NCI-H2081 (cell line): ENCODE measurements around the gene SCO2.
A peak's percentile ranks its signal among the peaks of the same experiment; 100 is the strongest.

ENCODE experiments used
- DNase-seq, 2 experiments: peaks; one replicate each; lab custom pipeline; 2025; lab: John Stamatoyannopoulos, UW

The SCO2 gene, protein sequence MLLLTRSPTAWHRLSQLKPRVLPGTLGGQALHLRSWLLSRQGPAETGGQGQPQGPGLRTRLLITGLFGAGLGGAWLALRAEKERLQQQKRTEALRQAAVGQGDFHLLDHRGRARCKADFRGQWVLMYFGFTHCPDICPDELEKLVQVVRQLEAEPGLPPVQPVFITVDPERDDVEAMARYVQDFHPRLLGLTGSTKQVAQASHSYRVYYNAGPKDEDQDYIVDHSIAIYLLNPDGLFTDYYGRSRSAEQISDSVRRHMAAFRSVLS

DNA sequence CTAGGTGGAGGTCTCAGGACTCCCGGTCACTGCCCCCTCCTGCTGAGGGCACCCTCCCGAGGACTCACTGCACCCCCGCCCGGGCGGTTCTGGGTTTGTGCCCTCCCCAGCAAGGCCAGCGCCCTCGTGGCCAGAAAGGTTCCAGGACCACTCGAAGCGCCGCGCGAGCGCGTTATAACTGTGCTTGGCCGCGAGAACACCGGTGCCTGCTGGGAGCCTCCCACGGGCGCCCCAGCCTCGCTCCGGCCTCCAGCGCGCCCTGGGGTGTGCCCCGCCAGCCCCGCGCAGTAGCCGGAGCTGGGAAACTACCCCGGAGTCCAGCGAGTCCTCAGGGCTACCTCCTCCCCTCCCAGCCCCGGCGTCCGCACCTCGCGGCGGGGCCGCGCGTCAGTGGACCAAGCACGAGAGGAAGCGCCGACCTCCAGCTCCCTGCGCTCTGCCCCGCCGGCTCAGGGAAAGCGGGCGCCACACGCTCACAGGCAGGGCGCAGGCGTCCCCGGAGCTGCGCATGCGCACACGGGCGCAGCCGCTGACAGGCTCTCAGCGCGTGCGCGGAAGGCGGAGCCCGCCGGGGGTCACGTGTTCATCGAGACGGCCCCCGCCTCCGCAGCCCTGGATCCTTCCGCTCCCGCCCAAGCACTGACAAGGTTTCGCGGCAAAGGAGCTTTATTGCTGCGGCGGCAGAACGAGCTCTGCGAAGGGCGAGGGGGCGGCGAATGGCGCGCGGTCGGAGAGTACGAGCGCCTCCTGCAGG is at the start of gene SCO2:
SCO2 (minus strand) TSS at position 495 of the 754 bp plus-strand sequence. CDS start 1,187 bp downstream, outside the sequence.
- DNase-seq = peak; percentile 94

DNA sequence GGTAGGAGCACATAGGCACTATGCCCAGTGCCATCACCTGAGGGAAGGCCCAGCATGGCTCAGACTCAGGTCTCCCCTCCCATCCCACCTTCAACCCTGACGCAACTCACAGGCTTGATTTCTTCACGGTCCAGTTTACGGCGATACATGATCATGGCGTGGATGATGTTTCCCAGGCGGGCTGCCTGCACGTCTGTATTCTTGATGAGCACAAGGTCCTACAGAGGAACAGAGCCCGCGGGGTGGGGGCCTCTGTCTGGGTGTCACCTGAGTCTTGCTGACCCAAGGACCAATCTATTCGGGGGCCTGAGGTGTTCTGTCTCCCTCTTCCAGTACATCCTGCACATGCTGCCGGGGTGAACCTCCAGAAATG is 49.0 kb upstream of the SCO2 start:
- no peak for DNase-seq

DNA sequence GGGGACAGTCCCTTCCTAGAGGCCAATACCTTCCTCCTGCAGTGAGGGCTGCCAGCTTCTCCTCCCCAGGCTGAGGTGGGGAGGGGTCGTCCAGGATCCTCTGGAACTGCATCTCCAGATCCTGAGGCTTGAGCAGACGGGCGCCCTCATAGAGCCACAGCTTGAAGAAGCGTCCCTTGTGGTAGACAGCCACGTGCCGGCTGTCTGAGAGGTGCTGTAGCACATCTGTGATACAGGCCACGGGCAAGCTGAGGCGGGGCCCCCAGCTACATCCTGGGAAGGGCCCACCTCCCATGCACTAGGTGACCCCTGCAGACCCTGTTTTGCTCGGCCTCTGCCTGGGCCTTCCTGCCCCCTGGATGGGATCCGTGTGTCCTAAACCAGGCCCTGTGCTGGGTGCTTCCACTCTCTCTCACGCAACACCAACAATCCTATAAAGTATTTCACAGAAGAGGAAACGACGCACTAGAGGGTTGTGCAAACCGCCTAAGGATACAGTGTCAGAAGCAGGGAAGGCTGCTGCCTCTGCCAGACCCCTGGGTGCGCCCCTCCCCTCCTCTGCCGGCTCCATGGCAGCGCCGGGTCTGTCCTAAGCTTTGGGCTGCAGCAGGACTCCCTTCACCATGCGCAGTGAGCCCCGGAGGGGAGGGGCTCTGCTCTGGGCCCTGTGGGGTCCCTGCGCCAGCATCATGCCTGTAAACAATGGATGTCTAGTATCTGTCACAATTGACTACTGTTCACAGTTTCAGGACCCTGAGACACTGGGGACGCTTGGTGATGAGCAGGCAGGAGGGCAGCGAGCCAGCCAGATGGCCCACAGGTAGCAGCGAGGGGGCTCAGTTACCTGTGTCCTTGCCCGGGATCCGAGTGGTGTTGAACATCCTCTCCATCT is 48.3 kb upstream of the SCO2 start:
- no peak for DNase-seq

DNA sequence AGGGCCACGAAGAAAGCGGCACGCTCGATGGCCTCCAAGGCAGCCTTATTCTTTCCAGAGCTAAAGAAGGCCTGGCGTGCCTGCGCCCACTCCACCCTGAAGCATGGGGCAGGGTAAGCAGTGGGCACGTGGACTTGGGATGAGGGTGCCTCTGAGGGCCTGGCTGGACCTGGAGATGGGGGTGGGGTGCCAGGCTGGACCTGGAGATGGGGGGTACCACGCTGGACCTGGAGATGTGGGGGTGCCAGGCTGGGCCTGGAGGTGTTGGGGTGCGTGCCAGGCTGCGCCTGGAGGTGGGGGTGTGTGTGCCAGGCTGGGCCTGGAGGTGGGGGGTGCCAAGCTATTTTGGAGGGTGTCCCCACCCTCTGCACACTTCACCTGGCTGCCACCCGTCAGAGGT is 47.6 kb upstream of the SCO2 start:
- DNase-seq = no peak

DNA sequence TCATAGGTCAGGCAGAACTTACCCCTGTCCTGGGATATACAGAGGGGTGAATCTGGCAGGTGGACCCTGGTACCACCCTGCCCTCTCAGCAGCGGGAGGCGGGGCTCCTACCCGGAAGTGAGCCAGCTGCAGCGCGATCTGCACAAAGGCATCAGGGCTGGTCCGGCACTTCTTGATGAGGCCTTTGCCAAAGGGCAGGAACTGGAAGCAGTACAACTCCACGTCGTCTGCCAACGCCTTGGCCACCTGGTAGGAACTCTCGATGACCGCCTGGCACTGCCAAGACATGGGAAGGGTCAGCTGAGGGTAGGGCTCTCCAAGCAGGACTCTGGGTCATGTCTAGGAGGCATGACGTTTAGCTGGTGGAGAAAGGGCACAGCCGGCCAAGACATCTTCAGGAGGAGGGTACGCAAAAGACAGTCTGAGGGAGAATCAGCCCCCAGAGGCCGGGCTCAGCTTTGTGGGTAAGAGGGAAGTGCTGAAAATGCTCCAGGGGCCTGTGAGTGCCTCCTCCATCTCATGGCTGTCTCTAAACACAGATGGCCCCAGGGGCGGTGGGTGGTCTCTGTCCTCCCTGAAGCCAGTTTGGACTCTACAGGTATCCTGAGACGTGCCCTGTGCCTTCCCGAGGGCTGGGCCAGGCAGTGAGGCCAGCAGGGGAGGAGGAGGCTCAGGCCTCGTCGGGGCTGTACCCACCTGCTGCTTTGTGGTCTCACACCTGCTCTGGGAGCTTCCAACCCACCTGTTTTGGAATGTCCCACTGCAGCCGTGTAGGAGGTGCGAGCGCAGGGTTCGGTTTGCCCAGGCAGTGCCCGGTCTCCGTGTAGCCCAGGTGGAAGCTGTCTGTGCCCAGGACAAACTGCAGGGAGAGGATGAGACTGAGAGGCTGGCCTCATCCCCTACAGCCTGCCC is 46.1 kb upstream of the SCO2 start:
- no peak for DNase-seq

DNA sequence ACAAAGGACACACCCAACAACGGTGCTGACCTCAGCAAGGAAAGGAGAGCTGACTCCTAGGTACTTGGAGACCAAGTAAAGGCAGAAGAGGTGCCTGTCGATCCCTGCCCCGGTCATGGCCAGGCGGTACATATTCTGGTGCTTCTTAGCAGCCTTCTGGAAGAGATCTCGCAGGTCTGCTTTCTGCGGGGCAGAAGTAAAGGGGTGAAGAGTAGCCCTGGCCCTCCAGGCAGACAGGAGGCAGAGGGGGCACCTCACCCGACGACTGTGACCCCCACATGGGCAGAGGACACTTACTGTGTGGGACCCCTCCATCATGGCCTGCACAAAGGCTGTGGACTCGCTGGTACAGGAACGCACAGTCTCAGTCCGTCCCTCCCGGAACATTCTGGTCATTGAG is 45.5 kb upstream of the SCO2 start:
- DNase-seq = no peak

DNA sequence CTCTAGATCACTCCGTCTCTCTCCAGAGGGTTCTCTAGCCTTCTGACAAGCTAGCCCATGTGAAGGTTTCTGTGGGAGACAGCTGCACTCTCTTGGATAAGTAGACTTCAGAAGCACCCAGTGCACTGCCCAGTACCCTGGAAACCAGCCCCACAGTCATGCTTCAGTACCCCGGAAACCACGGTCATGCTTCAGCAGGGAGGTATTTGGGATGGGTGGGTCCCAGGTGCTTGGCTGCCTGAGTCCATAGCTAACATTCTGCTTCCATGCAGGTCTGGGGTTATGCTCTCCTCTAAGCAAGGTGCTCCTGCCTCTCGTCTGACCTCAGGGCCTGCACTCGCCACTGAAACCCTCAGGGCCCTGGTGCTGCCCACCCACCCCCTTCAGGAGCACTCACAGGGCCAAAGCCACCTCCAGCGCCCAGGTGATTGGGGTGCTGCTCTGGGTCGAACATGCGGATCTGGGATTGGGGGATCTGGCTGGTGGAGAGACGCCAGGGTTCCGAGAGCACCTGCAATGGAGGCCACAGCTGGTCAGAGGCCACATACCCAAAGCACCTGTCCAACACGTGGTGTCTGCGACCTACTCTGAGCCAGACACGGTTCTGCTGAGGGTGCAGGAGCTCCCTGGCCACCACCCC is 44.6 kb upstream of the SCO2 start:
- DNase-seq = no peak

DNA sequence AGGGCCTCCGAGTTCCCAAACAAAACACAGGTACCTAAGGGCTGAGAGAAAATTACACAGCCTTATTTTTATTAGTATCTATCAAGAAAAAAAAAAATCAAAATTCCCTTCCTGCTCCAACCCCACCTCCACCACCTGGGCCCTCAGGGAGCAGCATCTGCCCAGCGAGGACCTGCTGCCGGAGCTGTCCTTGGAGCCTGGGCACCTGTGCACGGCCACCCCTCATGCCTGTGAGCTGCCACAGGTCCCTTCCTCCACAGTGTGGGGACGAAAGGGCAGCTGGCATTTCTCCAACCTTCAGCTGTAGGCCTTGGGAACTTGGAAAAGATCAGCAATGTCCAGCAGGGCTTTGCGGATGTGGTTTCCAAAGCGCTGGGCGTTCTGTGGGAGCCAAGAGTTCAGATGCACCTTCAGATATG is 43.7 kb upstream of the SCO2 start:
- no peak for DNase-seq

DNA sequence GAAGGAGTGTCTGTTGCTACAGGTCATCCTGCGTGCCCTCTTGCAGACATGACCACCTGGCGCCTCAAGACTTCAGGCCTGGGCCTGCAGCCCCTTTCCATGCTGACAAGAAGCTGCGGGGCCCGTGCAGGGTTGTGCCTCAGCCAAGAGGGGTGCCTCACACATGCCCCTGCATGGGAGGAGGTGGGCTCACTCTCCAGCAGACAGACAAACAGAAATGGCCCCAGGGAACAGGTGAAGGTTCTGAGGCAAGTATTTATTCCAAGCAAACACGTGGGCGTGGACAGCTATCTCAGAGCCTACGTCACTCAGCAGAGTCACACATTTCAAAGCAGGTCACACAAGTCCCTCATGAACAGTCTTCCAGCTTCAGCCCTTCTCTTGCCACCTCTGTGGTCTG is 43.2 kb upstream of the SCO2 start:
- DNase-seq = no peak

DNA sequence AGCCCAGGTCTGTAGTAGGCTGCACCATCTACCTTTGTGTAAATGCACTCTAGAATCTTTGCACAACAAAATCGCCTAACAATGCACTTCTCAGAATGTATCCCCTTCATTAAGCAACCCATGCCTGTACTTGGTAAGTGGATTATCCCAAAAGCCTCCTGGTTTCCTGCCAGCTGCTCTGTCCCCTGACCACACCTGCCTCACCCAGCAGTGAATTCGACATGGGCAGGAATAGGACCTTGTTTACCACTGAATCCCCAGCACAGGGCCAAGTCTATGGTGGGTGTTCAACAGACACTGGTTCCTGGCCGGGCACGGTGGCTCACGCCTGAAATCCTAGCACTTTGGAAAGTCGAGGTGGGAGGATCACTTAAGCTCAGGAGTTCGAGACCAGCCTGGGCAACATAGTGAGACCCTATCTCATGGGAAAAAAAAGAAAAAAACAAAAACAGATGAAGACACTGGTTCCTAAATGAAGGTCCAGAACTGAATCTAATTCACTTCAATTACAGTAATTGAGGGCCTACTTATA is 42.4 kb upstream of the SCO2 start:
- DNase-seq = no peak

DNA sequence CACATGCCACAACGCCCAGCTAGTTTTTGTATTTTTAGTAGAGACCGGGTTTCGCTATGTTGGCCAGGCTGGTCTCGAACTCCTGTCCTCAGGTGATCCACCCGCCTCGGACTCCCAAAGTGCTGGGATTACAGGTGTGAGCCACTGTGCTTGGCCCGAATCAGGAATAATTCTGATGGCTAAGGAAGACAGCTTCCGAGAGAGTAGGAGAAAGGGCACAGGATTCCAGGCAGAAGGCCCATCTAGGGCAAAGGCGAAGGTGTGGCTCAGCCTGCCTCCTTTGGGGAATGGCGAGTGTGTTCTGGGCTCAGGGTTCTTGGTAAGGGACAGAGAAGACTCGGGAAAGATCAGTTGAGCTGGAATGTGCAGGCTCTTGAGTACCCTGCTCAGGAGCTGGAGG is 38.9 kb upstream of the SCO2 start:
- DNase-seq = no peak

DNA sequence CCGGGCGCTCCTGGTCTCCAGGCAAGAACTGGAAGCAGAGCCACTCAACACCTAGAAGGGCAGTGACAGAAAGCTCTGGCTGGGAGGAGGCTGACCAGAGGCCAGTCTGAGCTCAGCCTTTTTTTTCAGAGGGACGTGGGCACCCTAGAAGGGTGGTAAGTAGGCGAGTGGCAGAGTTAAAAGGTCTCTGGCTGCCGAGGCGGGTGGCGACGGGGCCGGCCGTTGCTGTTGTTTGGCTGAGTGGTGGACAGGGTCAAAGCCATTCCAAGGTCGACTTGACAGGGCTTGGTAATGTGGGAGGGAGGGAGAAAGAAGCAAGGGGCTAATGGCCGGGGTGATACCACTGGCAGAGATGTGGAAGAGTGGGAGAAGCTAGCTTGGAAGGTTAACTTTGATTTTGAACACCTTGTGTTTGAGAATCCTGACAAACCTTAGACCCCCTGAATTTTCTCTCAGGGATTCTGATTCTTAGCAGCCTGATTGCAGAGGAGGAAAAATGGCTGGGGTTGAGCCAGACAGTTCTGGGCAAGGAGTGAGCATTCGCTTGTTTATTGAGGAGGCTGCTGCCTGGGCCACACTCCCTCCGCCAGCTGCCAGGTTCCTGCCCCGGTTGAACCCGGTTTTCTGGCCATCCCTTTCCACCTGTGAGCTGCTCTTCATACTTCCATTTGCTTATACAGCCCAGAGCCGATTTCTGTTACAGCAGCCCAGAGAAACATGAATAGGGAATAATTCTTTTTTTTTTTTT is 38.2 kb upstream of the SCO2 start:
- DNase-seq = no peak

DNA sequence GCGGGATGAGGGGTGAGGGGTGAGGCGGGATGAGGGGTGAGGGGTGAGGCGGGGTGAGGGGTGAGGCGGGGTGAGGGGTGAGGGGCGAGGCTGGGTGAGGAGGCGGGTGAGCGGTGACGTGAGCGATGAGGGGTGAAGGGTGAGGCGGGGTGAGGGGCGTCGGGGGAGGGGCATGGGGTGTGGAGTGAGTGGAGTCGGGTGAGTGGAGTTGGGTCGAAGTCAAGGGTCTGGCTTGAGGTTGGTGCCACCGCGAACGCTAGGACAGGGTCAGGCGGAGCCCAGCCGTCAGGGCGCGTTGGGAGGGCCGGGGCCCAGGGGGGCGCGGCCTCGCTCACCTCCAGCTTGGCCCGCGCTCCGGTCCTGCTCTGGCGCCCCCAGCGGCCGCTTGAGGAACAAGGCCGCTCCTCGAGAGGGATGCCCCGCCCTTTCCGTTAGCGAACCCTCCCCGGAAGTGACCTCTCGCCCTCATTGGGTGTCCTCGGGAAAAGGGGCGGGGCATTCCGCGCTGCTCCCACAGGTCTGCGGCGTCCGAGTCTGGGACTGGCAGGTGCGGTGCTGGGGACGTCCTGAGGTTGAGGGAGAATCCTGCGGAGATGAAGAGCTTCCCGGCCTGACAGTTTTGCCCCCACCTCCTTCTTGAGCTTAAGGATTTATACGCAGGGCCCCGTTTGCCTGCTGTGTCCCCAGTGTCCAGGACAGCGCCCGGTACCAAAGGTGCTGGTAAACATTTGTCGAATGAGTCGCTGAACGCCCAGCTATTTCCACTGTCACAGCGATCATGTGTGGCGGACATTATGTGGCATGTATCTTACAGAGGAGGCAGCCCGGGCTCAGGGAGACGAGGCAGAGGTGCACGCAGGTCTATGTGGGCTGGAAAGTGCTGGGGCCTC is 37.4 kb upstream of the SCO2 start, which contains the start of gene SYCE3:
SYCE3 (minus strand) TSS at position 397 of the 890 bp plus-strand sequence. CDS start 6,514 bp downstream, outside the sequence.
- DNase-seq = peak; percentile 90 to 94

DNA sequence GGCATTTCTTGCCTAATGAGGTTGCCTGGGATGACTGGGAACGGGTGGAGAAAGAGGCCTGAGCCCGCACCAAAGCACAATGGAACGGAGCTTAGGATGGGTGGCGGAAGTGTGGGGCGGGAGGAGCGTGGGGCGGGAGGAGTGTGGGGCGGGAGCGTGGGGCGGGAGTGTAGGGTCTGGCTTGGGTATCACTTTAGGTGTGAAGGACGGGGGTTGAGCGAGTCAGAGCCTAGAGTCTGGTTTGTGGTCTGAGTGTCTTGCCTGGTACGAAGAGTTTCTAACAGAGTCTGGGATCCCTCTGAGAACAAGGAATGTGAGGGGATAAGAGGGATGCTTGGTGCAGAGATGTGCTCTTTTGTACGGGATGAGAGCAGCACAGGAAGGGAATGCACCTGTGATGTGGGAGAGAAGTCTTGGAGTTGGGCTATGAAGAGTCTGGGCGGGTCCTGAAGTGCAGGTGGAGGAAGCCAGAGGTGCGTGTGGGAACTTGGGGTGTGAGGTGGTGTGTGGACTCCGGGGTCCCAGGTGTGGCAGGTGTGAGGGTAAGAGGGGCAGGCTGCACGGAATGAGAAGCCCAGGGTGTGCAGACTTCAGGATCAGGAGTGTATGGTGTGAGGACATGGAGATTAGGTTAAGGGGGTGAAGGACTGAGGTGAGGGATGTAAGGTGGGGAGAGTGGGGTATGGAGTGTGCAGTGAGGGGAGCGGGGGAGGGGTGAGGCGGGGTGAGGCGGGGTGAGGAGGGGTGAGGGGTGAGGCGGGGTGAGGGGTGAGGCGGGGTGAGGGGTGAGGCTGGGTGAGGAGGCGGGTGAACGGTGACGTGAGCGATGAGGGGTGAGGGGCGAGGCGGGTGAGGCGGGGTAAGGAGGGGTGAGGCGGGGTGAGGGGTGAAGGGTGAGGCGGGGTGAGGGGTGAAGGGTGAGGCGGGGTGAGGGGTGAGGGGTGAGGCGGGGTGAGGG is 36.3 kb upstream of the SCO2 start:
- DNase-seq = no peak

DNA sequence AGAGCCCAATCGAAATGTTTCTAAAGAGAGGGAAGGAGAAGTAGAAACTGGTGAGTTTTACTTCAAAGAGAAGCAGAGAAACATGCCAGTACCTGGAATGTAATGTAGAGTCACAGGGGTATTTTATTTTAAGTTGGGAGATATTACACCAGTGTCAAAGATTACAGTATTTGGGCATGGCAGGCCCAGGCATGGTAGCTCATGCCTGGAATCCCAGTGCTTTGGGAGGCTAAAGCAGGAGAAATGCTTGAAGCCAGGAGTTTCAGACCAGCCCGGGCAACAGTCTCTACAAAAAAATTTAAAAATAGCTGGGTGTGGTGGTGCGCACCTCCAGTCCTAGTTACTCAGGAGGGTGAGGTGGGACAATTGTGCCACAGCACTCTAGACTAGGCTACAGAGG is 34.6 kb upstream of the SCO2 start:
- no peak for DNase-seq

DNA sequence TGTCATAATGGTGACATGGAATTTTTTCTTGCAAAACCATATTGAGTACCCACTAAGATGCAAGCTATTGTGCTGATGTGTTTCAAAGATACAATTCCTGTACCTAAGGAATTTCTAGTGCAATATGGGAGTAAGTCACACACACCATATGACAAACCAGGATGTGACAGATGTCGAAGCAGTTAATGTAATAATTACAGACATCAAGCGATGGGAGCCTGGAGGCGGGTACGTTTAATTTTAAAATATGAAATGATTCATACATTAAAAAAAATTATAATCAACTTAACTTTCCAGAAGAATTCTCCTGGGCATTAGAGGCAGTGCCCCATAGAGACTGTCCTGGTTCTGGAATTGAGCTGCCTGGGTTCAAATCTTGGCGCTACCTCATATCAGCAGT is 31.3 kb upstream of the SCO2 start:
- no peak for DNase-seq

DNA sequence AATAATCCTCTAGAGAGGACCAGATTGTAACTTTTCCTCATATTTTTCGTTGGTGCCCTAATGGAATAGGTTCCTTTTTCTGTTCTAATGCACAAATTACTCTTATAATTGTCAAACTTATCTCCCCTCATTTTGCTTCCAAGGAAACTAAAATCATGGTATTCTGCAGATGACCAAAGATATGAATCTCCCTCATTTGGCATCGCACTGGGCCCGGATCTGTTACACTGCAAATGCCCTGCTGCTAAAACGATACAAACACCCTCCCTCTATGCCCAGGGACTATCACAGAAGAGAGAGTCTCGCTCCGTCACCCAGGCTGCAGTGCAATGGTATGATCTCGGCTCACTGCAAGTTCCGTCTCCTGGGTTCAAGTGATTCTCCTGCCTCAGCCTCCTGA is 27.9 kb upstream of the SCO2 start:
- DNase-seq = no peak
